ENCODE data around the gene CYLD. TPM values are rescaled to one million over a fixed set of nuclear protein-coding genes. Genes with fewer than 3 reads are reported as not detected.

Gene CYLD
- total and polyA plus RNA-seq, 2 donors (not counting 1 experiment from before 2014, with no cell fraction given): 30.0 to 160 TPM

GRCh38 chr16:50697881-50698767, 43.8 kb upstream of the CYLD start:
- Mint-ChIP-seq H3K4me1 (peaks cover 53% of the 10 kb centered on the region), H3K27me3 (no peaks in the 10 kb centered on the region), H3K27ac (peak overlapping the region; percentile 85), H3K4me3 (peak overlapping the region; percentile 86), H3K9me3 (ENCODE audit: insufficient read depth) (no peaks in the 10 kb centered on the region)
- intact Hi-C loops (cut with micrococcal nuclease): loop anchor here (1.0 to 2.0 kb wide), 2 partner anchors 13 to 44 kb away; partner anchors contain the start of gene CYLD
- TF ChIP-seq CTCF (IDR thresholded peaks at IDR 0.05) (no peak), EZH2 (IDR thresholded peaks at IDR 0.05; ENCODE audit: borderline replicate concordance, insufficient read depth, low read depth, low read length, poor library complexity, severe bottlenecking) (no peak)
- 46% methylated on average over 19 of the region's 19 CpGs for WGBS (ENCODE audit: insufficient coverage)
- CTCF ChIA-PET: interaction anchor here (1.0 to 2.1 kb wide), 4 partner anchors 11 to 34 kb away, joined by 3 to 8 read pairs (median 4); partner anchors contain the start of gene SNX20
- POLR2A ChIA-PET: interaction anchor here (0.8 to 1.6 kb wide), 4 partner anchors 12 to 43 kb away, joined by 3 to 10 read pairs (median 4); partner anchors contain the start of genes CYLD and SNX20
- Histone ChIP-seq H3K9ac (ENCODE audit: low read length) (peak overlapping the region; percentile 65), H3K4me3 (ENCODE audit: control extremely low read depth in 1 of 5, extremely low read depth in 1 of 5, insufficient read depth in 1 of 5, low read depth in 2 of 5, low read length in 4 of 5) (peak overlapping the region in 4 of 5 experiments; percentile 39 to 64 (median 45)), H4K20me1 (ENCODE audit: control insufficient read depth, insufficient read depth, low read length, poor library complexity, severe bottlenecking) (no peaks in the 10 kb centered on the region), H3K27ac (ENCODE audit: low read length in 2 of 2) (peak overlapping the region; percentile 50 to 59), H2AFZ (ENCODE audit: insufficient read depth, low read depth, low read length, poor library complexity, severe bottlenecking) (peak overlapping the region; percentile 70), H3K79me2 (ENCODE audit: control insufficient read depth, insufficient read depth, low read length) (no peaks in the 10 kb centered on the region), H3K9me3 (ENCODE audit: control extremely low read depth in 1 of 3, control insufficient read depth in 2 of 3, insufficient read depth in 1 of 3, low read length in 2 of 3) (no peaks in the 10 kb centered on the region), H3K4me2 (replicated peaks; ENCODE audit: low read depth, low read length, poor library complexity, severe bottlenecking) (peak overlapping the region; percentile 81), H3K27me3 (replicated peaks in 1 of 4; ENCODE audit: control extremely low read depth in 1 of 4, control insufficient read depth in 3 of 4, insufficient read depth in 4 of 4, low read length in 3 of 4) (no peaks in the 10 kb centered on the region), H3K4me1 (ENCODE audit: control insufficient read depth in 2 of 2, insufficient read depth in 2 of 2, low read length in 2 of 2) (peaks cover 40 to 41% of the 10 kb centered on the region in 2 donors), H3K36me3 (replicated peaks in 1 of 2; ENCODE audit: control extremely low read depth in 1 of 2, control insufficient read depth in 1 of 2, extremely low read depth in 1 of 2, insufficient read depth in 2 of 2, low read length in 1 of 2) (no peaks in the 10 kb centered on the region)
- ATAC-seq (ENCODE audit: low read depth) (peak; percentile 66), DNase-seq (peak; percentile 61)
